NCI-H1417 (cell line): Measurements from ENCODE around the gene GEN1.

Experiments used
- DNase-seq, 3 experiments: peaks; one replicate each; lab custom pipeline; 2025; lab: John Stamatoyannopoulos, UW

Gene GEN1

GRCh38 chr2:17753803-17754663 is at the start of gene GEN1, which contains the start of gene SMC6:
GEN1 (plus strand) TSS chr2:17754138; CDS start chr2:17759944, 5,806 bp downstream.
SMC6 (minus strand) TSS chr2:17753810; CDS start chr2:17745946, 7,864 bp downstream.
- DNase-seq, result peak; percentile 97 to 99 (median 98)

GRCh38 chr2:17706845-17707244 is 47.1 kb upstream of the GEN1 start:
- no peak for DNase-seq

- DNase-seq, result no peak
Measured at GRCh38 chr2:17708501-17708900, 45.4 kb upstream of the GEN1 start.

GRCh38 chr2:17709897-17710296 is 44.0 kb upstream of the GEN1 start:
- no peak for DNase-seq

GRCh38 chr2:17710547-17711248 is 43.2 kb upstream of the GEN1 start:
- DNase-seq, result no peak

GRCh38 chr2:17713291-17713690 is 40.6 kb upstream of the GEN1 start:
- no peak for DNase-seq

GRCh38 chr2:17717666-17718065 is 36.3 kb upstream of the GEN1 start:
- no peak for DNase-seq

GRCh38 chr2:17718689-17719088 is 35.2 kb upstream of the GEN1 start:
- no peak for DNase-seq

- DNase-seq, result peak in 2 of 3 experiments; percentile 14 to 24
Measured at GRCh38 chr2:17719562-17720371, 34.2 kb upstream of the GEN1 start.

GRCh38 chr2:17728210-17728609 is 25.7 kb upstream of the GEN1 start:
- no peak for DNase-seq

GRCh38 chr2:17729880-17730279 is 24.1 kb upstream of the GEN1 start:
- no peak for DNase-seq

- no peak for DNase-seq
Measured at GRCh38 chr2:17733599-17733998, 20.3 kb upstream of the GEN1 start.

- no peak for DNase-seq
Measured at GRCh38 chr2:17735864-17736263, 18.1 kb upstream of the GEN1 start.

- no peak for DNase-seq
Measured at GRCh38 chr2:17736989-17737388, 16.9 kb upstream of the GEN1 start.

GRCh38 chr2:17740203-17740602 is 13.7 kb upstream of the GEN1 start:
- no peak for DNase-seq

- DNase-seq, result no peak
Measured at GRCh38 chr2:17747684-17748452, 6.1 kb upstream of the GEN1 start.

- peak in 1 of 3 experiments; percentile 58 for DNase-seq
Measured at GRCh38 chr2:17748745-17749144, 5.2 kb upstream of the GEN1 start.

- DNase-seq, result no peak
Measured at GRCh38 chr2:17749753-17750438, 4.0 kb upstream of the GEN1 start.

- no peak for DNase-seq
Measured at GRCh38 chr2:17752246-17752645, 1.7 kb upstream of the GEN1 start.

GRCh38 chr2:17752892-17753802 is 791 bp upstream of the GEN1 start:
- DNase-seq, result peak; percentile 55 to 84 (median 79)
